ENCODE results near the gene MSI1.

GRCh38 chr12:120394483-120395367, 25.8 kb upstream of the MSI1 start:
- TF ChIP-seq SIN3A (IDR thresholded peaks at IDR 0.05; ENCODE audit: borderline replicate concordance, insufficient read depth, low read depth, low read length), result no peak
- no peak for TF ChIP-seq CTCF (IDR thresholded peaks at IDR 0.05)
- no peak for TF ChIP-seq TCF7L2 (IDR thresholded peaks at IDR 0.05; ENCODE audit: low read depth, low read length)

Measured in Panc1 (cell line).